ENCODE results near the gene LIPT2.
A peak's percentile ranks its signal among the peaks of the same experiment; 100 is the strongest.

LIPT2 gene

GRCh38 chr11:74504100-74504691 is 10.7 kb upstream of the LIPT2 start:
- no peak overlapping the region for H3K27ac ChIP-seq (replicated peaks; ENCODE audit: low read length)

GRCh38 chr11:74494916-74495315 is 1.4 kb upstream of the LIPT2 start:
- Histone ChIP-seq H4K91ac (ENCODE audit: low read depth, low read length, poor library complexity) (no peak overlapping the region), H3K27me3 (ENCODE audit: control insufficient read depth in 3 of 3, insufficient read depth in 3 of 3, low read depth in 1 of 3, low read length in 3 of 3) (no peaks in the 10 kb centered on the region), H2BK5ac (ENCODE audit: low read length) (no peak overlapping the region), H3K4ac (ENCODE audit: low read length) (no peak overlapping the region), H2BK15ac (ENCODE audit: low read length) (no peak overlapping the region), H2AK5ac (ENCODE audit: low read depth, low read length) (no peak overlapping the region), H3K79me1 (ENCODE audit: low read depth, low read length) (no peaks in the 10 kb centered on the region), H2BK12ac (ENCODE audit: low read length) (no peak overlapping the region), H3K9me3 (replicated peaks in 1 of 2; ENCODE audit: control insufficient read depth in 2 of 2, insufficient read depth in 1 of 2, low read depth in 1 of 2, low read length in 2 of 2) (peaks cover 2 to 3% of the 10 kb centered on the region in 2 donors), H3K27ac (replicated peaks; ENCODE audit: low read length) (no peak overlapping the region), H3K23ac (ENCODE audit: low read depth, low read length, poor library complexity) (no peak overlapping the region), H3K4me3 (ENCODE audit: low read length in 2 of 2) (no peak overlapping the region), H3K14ac (ENCODE audit: low read length) (no peak overlapping the region), H3K9ac (ENCODE audit: low read depth, low read length, poor library complexity) (no peak overlapping the region), H2AFZ (ENCODE audit: low read length) (no peak overlapping the region), H3K36me3 (replicated peaks in 1 of 2; ENCODE audit: control insufficient read depth in 2 of 2, insufficient read depth in 2 of 2, low read length in 2 of 2) (no peaks in the 10 kb centered on the region), H4K8ac (ENCODE audit: low read depth, low read length) (no peak overlapping the region), H3K4me1 (ENCODE audit: control insufficient read depth in 2 of 2, insufficient read depth in 1 of 2, low read depth in 1 of 2, low read length in 2 of 2) (peaks cover 3 to 6% of the 10 kb centered on the region in 2 donors), H3K4me2 (ENCODE audit: insufficient read depth, low read length, poor library complexity, severe bottlenecking) (no peak overlapping the region), H2BK120ac (ENCODE audit: low read depth, low read length) (no peak overlapping the region), H3K18ac (ENCODE audit: low read length) (no peak overlapping the region)
- no peak for DNase-seq (ENCODE audit: low spot score)
- WGBS, 2 donors (ENCODE audit: extremely low coverage in 2 of 2, insufficient read length in 2 of 2, insufficient replicate concordance in 1 of 2): no CpG with 5 or more reads among the region's 1 CpG

More at GRCh38 chr11:74504100-74504691, 10.7 kb upstream of the LIPT2 start:
- H2BK5ac ChIP-seq (ENCODE audit: low read length): no peak overlapping the region
- no peak overlapping the region for H3K4me3 ChIP-seq (ENCODE audit: low read length in 2 of 2)
- no peak overlapping the region for H3K14ac ChIP-seq (ENCODE audit: low read length)
- no peak overlapping the region for H3K4ac ChIP-seq (ENCODE audit: low read length)
- H4K91ac ChIP-seq (ENCODE audit: low read depth, low read length, poor library complexity): no peak overlapping the region
- H2AK5ac ChIP-seq (ENCODE audit: low read depth, low read length): no peak overlapping the region
- H2BK120ac ChIP-seq (ENCODE audit: low read depth, low read length): no peak overlapping the region
- H3K18ac ChIP-seq (ENCODE audit: low read length): no peak overlapping the region
- no peak overlapping the region for H4K8ac ChIP-seq (ENCODE audit: low read depth, low read length)
- H3K9me3 ChIP-seq (replicated peaks in 1 of 2; ENCODE audit: control insufficient read depth in 2 of 2, insufficient read depth in 1 of 2, low read depth in 1 of 2, low read length in 2 of 2): peaks cover 7 to 9% of the 10 kb centered on the region in 2 donors
- no peaks in the 10 kb centered on the region for H3K27me3 ChIP-seq (ENCODE audit: control insufficient read depth in 3 of 3, insufficient read depth in 3 of 3, low read depth in 1 of 3, low read length in 3 of 3)
- no peak overlapping the region for H2AFZ ChIP-seq (ENCODE audit: low read length)
- H3K9ac ChIP-seq (ENCODE audit: low read depth, low read length, poor library complexity): no peak overlapping the region
- no peaks in the 10 kb centered on the region for H3K4me1 ChIP-seq (ENCODE audit: control insufficient read depth in 2 of 2, insufficient read depth in 1 of 2, low read depth in 1 of 2, low read length in 2 of 2)
- H3K36me3 ChIP-seq (replicated peaks in 1 of 2; ENCODE audit: control insufficient read depth in 2 of 2, insufficient read depth in 2 of 2, low read length in 2 of 2): peaks cover 0 to 2% of the 10 kb centered on the region in 2 donors
- no peaks in the 10 kb centered on the region for H3K79me1 ChIP-seq (ENCODE audit: low read depth, low read length)
- WGBS, 2 donors (ENCODE audit: extremely low coverage in 2 of 2, insufficient read length in 2 of 2, insufficient replicate concordance in 1 of 2): 100% methylated on average over 1 of the region's 1 CpG; no CpG with 5 or more reads in 1 of the 2 donors
- no peak overlapping the region for H2BK15ac ChIP-seq (ENCODE audit: low read length)
- H3K23ac ChIP-seq (ENCODE audit: low read depth, low read length, poor library complexity): no peak overlapping the region
- no peak overlapping the region for H3K4me2 ChIP-seq (ENCODE audit: insufficient read depth, low read length, poor library complexity, severe bottlenecking)
- H2BK12ac ChIP-seq (ENCODE audit: low read length): no peak overlapping the region
- DNase-seq (ENCODE audit: low spot score): no peak

- Histone ChIP-seq H3K4me1 (ENCODE audit: control insufficient read depth in 2 of 2, insufficient read depth in 1 of 2, low read depth in 1 of 2, low read length in 2 of 2) (peaks cover 3 to 6% of the 10 kb centered on the region in 2 donors), H3K9me3 (replicated peaks in 1 of 2; ENCODE audit: control insufficient read depth in 2 of 2, insufficient read depth in 1 of 2, low read depth in 1 of 2, low read length in 2 of 2) (peaks cover 2 to 3% of the 10 kb centered on the region in 2 donors), H2BK15ac (ENCODE audit: low read length) (peak overlapping the region; percentile 86), H4K91ac (ENCODE audit: low read depth, low read length, poor library complexity) (no peak overlapping the region), H3K79me1 (ENCODE audit: low read depth, low read length) (no peaks in the 10 kb centered on the region), H3K27ac (replicated peaks; ENCODE audit: low read length) (peak overlapping the region; percentile 43), H3K23ac (ENCODE audit: low read depth, low read length, poor library complexity) (peak overlapping the region; percentile 98), H2BK12ac (ENCODE audit: low read length) (no peak overlapping the region), H3K4me2 (ENCODE audit: insufficient read depth, low read length, poor library complexity, severe bottlenecking) (peak overlapping the region; percentile 79), H3K4ac (ENCODE audit: low read length) (no peak overlapping the region), H2BK5ac (ENCODE audit: low read length) (peak overlapping the region; percentile 100), H2AFZ (ENCODE audit: low read length) (peak overlapping the region; percentile 100), H3K36me3 (replicated peaks in 1 of 2; ENCODE audit: control insufficient read depth in 2 of 2, insufficient read depth in 2 of 2, low read length in 2 of 2) (no peaks in the 10 kb centered on the region), H3K18ac (ENCODE audit: low read length) (peak overlapping the region; percentile 100), H2BK120ac (ENCODE audit: low read depth, low read length) (no peak overlapping the region), H3K4me3 (ENCODE audit: low read length in 2 of 2) (peak overlapping the region; percentile 87 to 98), H4K8ac (ENCODE audit: low read depth, low read length) (no peak overlapping the region), H3K27me3 (ENCODE audit: control insufficient read depth in 3 of 3, insufficient read depth in 3 of 3, low read depth in 1 of 3, low read length in 3 of 3) (no peaks in the 10 kb centered on the region), H2AK5ac (ENCODE audit: low read depth, low read length) (no peak overlapping the region), H3K9ac (ENCODE audit: low read depth, low read length, poor library complexity) (no peak overlapping the region), H3K14ac (ENCODE audit: low read length) (no peak overlapping the region)
- WGBS, 2 donors (ENCODE audit: extremely low coverage in 2 of 2, insufficient read length in 2 of 2, insufficient replicate concordance in 1 of 2): 100% methylated on average over 1 of the region's 14 CpGs; no CpG with 5 or more reads in 1 of the 2 donors
- DNase-seq (ENCODE audit: low spot score): no peak
These were observed 487 bp upstream of the LIPT2 start for GRCh38 chr11:74493791-74494630.

- Histone ChIP-seq H2AK5ac (ENCODE audit: low read depth, low read length) (peak overlapping the region; percentile 95), H3K9me3 (replicated peaks in 1 of 2; ENCODE audit: control insufficient read depth in 2 of 2, insufficient read depth in 1 of 2, low read depth in 1 of 2, low read length in 2 of 2) (peaks cover 0 to 2% of the 10 kb centered on the region in 2 donors), H3K4ac (ENCODE audit: low read length) (peak overlapping the region; percentile 46), H3K4me1 (ENCODE audit: control insufficient read depth in 2 of 2, insufficient read depth in 1 of 2, low read depth in 1 of 2, low read length in 2 of 2) (peaks cover 3 to 6% of the 10 kb centered on the region in 2 donors), H3K36me3 (replicated peaks in 1 of 2; ENCODE audit: control insufficient read depth in 2 of 2, insufficient read depth in 2 of 2, low read length in 2 of 2) (no peaks in the 10 kb centered on the region), H4K8ac (ENCODE audit: low read depth, low read length) (no peak overlapping the region), H2BK15ac (ENCODE audit: low read length) (no peak overlapping the region), H2BK5ac (ENCODE audit: low read length) (peak overlapping the region; percentile 94), H3K4me2 (ENCODE audit: insufficient read depth, low read length, poor library complexity, severe bottlenecking) (no peak overlapping the region), H2AFZ (ENCODE audit: low read length) (no peak overlapping the region), H3K23ac (ENCODE audit: low read depth, low read length, poor library complexity) (peak overlapping the region; percentile 34), H3K9ac (ENCODE audit: low read depth, low read length, poor library complexity) (no peak overlapping the region), H3K27ac (replicated peaks; ENCODE audit: low read length) (peak overlapping the region; percentile 65), H3K79me1 (ENCODE audit: low read depth, low read length) (no peaks in the 10 kb centered on the region), H3K18ac (ENCODE audit: low read length) (peak overlapping the region; percentile 86), H4K91ac (ENCODE audit: low read depth, low read length, poor library complexity) (peak overlapping the region; percentile 64), H2BK120ac (ENCODE audit: low read depth, low read length) (no peak overlapping the region), H2BK12ac (ENCODE audit: low read length) (no peak overlapping the region), H3K14ac (ENCODE audit: low read length) (no peak overlapping the region), H3K4me3 (ENCODE audit: low read length in 2 of 2) (no peak overlapping the region), H3K27me3 (ENCODE audit: control insufficient read depth in 3 of 3, insufficient read depth in 3 of 3, low read depth in 1 of 3, low read length in 3 of 3) (no peaks in the 10 kb centered on the region)
- no peak for DNase-seq (ENCODE audit: low spot score)
- WGBS, 2 donors (ENCODE audit: extremely low coverage in 2 of 2, insufficient read length in 2 of 2, insufficient replicate concordance in 1 of 2): no CpG with 5 or more reads among the region's 11 CpGs
These were observed 1.4 kb downstream of the LIPT2 start for GRCh38 chr11:74492084-74492483.

Measured in neuronal stem cell (in vitro differentiated cells).